HG02938 (cell line): ENCODE results near the gene TTC22.
"Not testable (repeated sequence)": the region's sequence is repeated elsewhere in the genome, so short reads cannot be mapped to it uniquely, and the experiment has no call there.

Experiments used
- ATAC-seq: cut with Tn5 transposase; IDR thresholded peaks from one replicate; pipeline ENCODE4 v1.9.1; 2021; ENCODE audit warnings: mild to moderate bottlenecking, moderate library complexity; ENCODE audit not compliant: unreplicated experiment

The TTC22 gene

DNA sequence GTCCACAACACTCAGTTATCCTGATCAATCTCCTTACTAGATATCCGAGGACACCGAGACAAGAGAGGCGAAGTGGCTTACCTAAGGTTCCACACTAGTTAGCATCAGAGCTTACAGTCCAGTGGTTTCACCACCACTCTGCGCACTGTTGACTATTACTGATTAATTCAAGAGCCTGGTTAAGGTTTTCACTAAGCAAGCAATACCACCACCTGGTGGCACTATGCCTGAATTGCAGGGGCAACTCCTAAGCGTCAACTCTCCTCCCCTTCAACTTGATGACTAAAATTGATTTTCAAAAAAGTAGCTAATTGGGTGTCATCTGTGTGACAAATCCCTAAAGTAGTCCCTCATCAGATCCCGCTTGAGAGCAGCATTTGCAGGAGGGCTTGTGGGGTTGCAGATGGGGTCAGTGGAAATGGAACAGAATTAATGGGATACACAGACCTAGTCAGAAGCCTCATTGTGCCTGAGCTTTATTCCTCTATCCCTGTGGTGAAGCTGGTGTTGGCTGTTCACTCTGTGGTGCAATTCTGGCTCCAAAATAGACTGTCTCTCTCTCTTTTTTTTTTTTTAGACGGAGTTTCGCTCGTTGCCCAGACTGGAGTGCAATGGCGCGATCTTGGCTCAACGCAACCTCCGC is 9.1 kb downstream of the TTC22 start:
- ATAC-seq, result no peak

GRCh38 chr1:54788459-54788858 is 12.7 kb downstream of the TTC22 start:
- no peak for ATAC-seq

GRCh38 chr1:54787604-54788003 is 13.5 kb downstream of the TTC22 start:
- ATAC-seq, result no peak

DNA sequence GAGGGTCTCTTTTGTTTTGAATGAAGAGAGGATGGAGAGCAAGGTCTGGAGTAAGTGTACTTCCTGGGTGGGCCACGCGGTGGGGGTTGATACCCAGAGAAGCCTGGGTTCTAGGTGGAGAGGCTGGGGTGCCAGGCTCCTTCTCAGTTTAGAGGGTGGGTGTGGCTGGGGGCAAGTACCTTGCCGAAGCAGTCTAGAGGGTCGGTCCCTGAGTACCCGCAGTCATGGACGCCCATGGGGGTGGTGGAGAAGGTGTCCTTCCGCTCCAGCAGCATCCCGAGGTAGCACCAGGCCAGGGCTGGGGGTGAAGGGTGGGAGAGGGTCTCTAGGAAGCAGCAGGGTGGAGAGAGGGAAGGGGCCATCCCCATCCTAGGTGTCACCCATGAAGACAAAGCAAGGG is 14.3 kb downstream of the TTC22 start:
- no peak for ATAC-seq

DNA sequence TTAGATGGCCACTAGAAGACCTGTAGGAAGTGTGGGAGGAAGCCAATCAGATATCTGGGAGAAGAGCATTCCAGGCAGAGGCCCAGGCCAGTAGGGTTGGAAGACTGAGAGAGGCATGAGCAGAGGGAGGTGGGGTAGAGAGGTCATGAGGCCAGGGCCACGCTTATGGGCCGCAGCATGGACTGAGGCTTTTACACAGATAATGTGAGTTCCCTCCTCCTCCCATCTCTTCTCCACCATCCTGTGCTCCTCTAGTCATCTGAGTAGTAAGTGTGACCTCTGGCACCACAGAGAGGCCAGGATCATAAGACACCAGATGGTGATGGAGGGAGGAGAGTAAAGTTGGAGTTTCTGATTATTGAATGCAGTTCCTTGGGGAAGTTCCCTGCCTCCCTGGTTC is 17.1 kb downstream of the TTC22 start:
- no peak for ATAC-seq

- ATAC-seq, result no peak
Observed at GRCh38 chr1:54782588-54782987, 18.5 kb downstream of the TTC22 start.

DNA sequence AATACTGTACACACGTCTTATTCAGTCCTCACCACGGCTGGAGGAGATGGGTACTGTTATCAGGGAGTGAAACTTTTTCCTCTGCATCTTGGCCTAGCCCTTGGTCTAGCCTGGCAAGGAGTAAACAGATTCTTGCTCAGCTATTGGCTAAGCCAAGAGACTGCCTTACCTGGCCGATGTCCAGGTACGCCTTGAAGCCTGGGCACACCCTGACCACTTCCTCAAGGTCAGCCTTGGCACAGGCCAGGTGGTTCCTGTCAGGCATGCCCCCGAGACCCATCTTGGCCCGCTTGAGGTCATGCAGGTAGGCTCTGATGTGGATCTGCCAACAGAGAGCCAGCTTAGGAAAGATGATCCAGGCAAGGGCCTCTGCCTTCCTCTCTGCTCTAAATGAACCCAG is 19.0 kb downstream of the TTC22 start:
- no peak for ATAC-seq

- no peak for ATAC-seq
Observed at GRCh38 chr1:54781023-54781723, 19.9 kb downstream of the TTC22 start.

DNA sequence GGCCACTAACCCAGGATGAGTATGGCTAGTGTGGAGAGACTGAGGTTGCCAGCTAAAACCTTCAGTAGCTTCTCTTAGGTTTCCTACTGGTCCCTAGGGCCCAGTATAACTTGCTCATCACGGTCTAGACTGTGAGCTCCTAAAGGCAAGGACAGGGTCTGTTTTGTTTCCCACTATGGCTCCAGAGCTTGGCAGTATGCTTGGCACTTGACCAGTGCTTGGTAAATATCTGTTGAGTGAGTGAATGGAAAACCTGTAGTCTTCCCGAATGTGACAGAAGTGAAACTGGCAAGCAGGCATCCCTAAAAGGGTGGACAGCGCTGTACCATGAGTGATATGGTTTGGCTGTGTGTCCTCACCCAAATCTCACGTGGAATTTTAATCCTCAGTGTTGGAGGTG is 23.7 kb downstream of the TTC22 start:
- no peak for ATAC-seq

DNA sequence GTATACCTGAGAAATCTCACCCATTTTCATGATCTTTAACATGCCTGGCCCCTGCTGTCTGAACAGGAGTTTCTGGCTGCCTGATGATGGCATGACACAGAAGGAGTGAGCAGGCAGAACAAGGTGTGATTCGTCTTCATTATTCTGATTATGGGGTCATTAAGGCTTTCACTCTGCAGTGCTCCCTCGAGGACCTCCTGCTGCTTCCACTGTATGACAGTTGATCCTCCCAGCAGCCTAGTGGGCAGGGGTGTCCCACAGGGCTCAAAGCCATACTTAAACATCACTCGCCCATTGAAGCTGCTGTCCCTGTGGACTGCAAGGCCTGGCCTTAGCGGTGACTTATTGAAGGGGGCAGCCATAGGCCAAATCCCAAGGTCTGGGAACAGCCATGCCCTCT is 24.1 kb downstream of the TTC22 start:
- no peak for ATAC-seq

- ATAC-seq, result not testable (repeated sequence)
Observed at GRCh38 chr1:54775828-54776721, 25.0 kb downstream of the TTC22 start.

GRCh38 chr1:54774820-54775498 is 26.2 kb downstream of the TTC22 start:
- ATAC-seq, result no peak

- ATAC-seq, result no peak
Observed at GRCh38 chr1:54772951-54773350, 28.2 kb downstream of the TTC22 start.

- no peak for ATAC-seq
Observed at GRCh38 chr1:54768093-54768492, 33.0 kb downstream of the TTC22 start.

GRCh38 chr1:54767526-54767925 is 33.6 kb downstream of the TTC22 start:
- no peak for ATAC-seq

DNA sequence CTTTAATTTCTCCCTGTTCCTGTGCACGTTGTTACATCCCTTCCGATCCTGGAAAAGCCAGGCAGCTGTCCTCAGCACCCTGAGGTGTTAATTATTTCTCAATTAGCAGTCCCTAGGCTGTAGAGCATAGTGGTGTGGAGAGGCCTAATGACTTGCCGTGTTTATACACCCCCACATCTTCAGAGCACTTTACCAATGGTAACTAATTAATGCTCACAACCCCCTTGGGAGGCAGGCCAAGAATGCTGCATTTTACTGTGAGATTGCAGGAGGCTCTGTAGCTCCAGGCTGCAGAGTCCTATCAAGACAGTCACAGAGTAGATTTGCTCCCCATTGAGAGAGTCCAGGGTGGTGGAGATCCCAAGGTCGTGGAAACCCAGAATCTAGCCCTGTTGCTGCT is 34.4 kb downstream of the TTC22 start:
- ATAC-seq, result no peak

- ATAC-seq, result peak; percentile 21
Observed at GRCh38 chr1:54764922-54765561, 36.1 kb downstream of the TTC22 start.

GRCh38 chr1:54764133-54764921 is 36.8 kb downstream of the TTC22 start, which contains the start of gene PARS2:
Gene PARS2 (minus strand): TSS chr1:54764523. CDS start chr1:54759161, 5,362 bp downstream.
- peak; percentile 94 for ATAC-seq

- no peak for ATAC-seq
Observed at GRCh38 chr1:54763816-54764132, 37.3 kb downstream of the TTC22 start.
